HCT116 (cell line): ENCODE data around the gene SFXN3. TPM values are rescaled to one million over a fixed set of nuclear protein-coding genes. Genes with fewer than 3 reads are reported as not detected.
A peak's percentile ranks its signal among the peaks of the same experiment; 100 is the strongest.

Experiments
- ATAC-seq: fragments of 200-7000 bp; cut with Tn5 transposase; 2 replicates; pipeline ENCODE4 v1.9.1; 2020; ENCODE audit warnings: mild to moderate bottlenecking, moderate library complexity
- BruUV-seq: library from RNA; stranded (reverse); fragments of 400-500 nt; replicated peaks from 2 replicates; lab custom pipeline; 2021; lab: Mats Ljungman, UMichigan
- CTCF ChIA-PET: fragments of 300-600 bp; sonication (Branson Sonifier 250); formaldehyde crosslinking; loops from one replicate; lab custom pipeline; 2021; ENCODE audit warnings: antibody characterized with exemption; lab: Charles Lee
- POLR2A ChIA-PET: fragments of 300-600, 350-600 bp; sonication (Branson Sonifier 250); formaldehyde crosslinking; loops from one replicate; lab custom pipeline; 2021; ENCODE audit warnings: antibody characterized with exemption; lab: Charles Lee
- RAD21 ChIA-PET, 2 experiments: fragments of 300-600 bp; sonication (Branson Sonifier 250); formaldehyde crosslinking; loops; one replicate each; lab custom pipeline; 2023; ENCODE audit warnings: low total read pairs in 2 of 2; ENCODE audit not compliant: uncharacterized antibody in 2 of 2, unreplicated experiment in 2 of 2, low non-redundant PET in 1 of 2; lab: Charles Lee
- DNase-seq: peaks from one replicate; pipeline ENCODE4 v3.0.0-alpha.2; 2010; ENCODE audit warnings: low read depth, low spot score
- H2AFZ ChIP-seq: fragments of 200-600 bp; shearing (Covaris generic), sonication (generic); 2 replicates; pipeline ENCODE4 v1.6.1; 2017; ENCODE audit warnings: low read depth, mixed run types, mixed read lengths, antibody characterized with exemption, low read length; ENCODE audit not compliant: poor library complexity, severe bottlenecking
- H3K27ac ChIP-seq: 2 replicates; pipeline ENCODE4 v1.5.1; 2012; ENCODE audit warnings: low read depth, low read length
- H3K27me3 ChIP-seq: fragments of 200-600 bp; sonication (generic); 2 replicates; pipeline ENCODE4 v1.6.1; 2016; ENCODE audit warnings: mixed run types, low read length, mixed read lengths; ENCODE audit not compliant: insufficient read depth
- H3K36me3 ChIP-seq, 2 experiments: fragments of 200-500 bp in 1 of 2; fragments of 200-600 bp in 1 of 2; sonication (Bioruptor generic) in 1 of 2; sonication (generic) in 1 of 2; 2 replicates each; pipeline versions ENCODE4 v1.5.1 to v1.6.1; 2014 to 2016; ENCODE audit warnings: low read length in 2 of 2, inconsistent platforms in 1 of 2, mixed read lengths in 1 of 2, mixed run types in 1 of 2; ENCODE audit not compliant: insufficient read depth in 2 of 2, control insufficient read depth in 1 of 2
- H3K4me1 ChIP-seq, 2 experiments: fragments of 200-600 bp in 1 of 2; sonication (generic) in 1 of 2; 2 replicates each; pipeline versions ENCODE4 v1.5.1 to v1.6.1; 2012 to 2017; ENCODE audit warnings: low read length in 2 of 2, inconsistent platforms in 1 of 2, mild to moderate bottlenecking in 1 of 2, mixed read lengths in 1 of 2, mixed run types in 1 of 2, moderate library complexity in 1 of 2; ENCODE audit not compliant: insufficient read depth in 2 of 2, control insufficient read depth in 1 of 2
- H3K4me2 ChIP-seq: fragments of 200-600 bp; sonication (generic); 2 replicates; pipeline ENCODE4 v1.6.1; 2017; ENCODE audit warnings: mixed run types, low read length, mixed read lengths
- H3K4me3 ChIP-seq, 2 experiments: fragments of 200-600 bp in 1 of 2; sonication (generic) in 1 of 2; replicated peaks in 1 of 2; 2 replicates each; pipeline ENCODE4 v1.5.1; 2011 to 2016; ENCODE audit warnings: low read length in 2 of 2, control low read depth in 1 of 2, low read depth in 1 of 2, mild to moderate bottlenecking in 1 of 2, mixed read lengths in 1 of 2, mixed run types in 1 of 2
- H3K79me2 ChIP-seq: fragments of 200-600 bp; sonication (generic); 2 replicates; pipeline ENCODE4 v1.6.1; 2017; ENCODE audit warnings: mild to moderate bottlenecking, mixed run types, low read length, moderate library complexity, mixed read lengths; ENCODE audit not compliant: insufficient read depth
- H3K9ac ChIP-seq: fragments of 200-600 bp; sonication (generic); 2 replicates; pipeline ENCODE4 v1.6.1; 2016; ENCODE audit warnings: low read length, mixed read lengths
- H3K9me2 ChIP-seq: fragments of 200-600 bp; sonication (generic), shearing (Covaris generic); 2 replicates; pipeline ENCODE4 v1.6.1; 2017; ENCODE audit warnings: mixed run types, mild to moderate bottlenecking, moderate library complexity; ENCODE audit not compliant: insufficient read depth
- H3K9me3 ChIP-seq, 2 experiments: fragments of 200-500 bp in 1 of 2; fragments of 200-600 bp in 1 of 2; sonication (Bioruptor generic) in 1 of 2; sonication (generic) in 1 of 2; 2 replicates each; pipeline ENCODE4 v1.6.1; 2014 to 2017; ENCODE audit warnings: low read length in 2 of 2, mixed read lengths in 2 of 2, inconsistent platforms in 1 of 2, low read depth in 1 of 2, mild to moderate bottlenecking in 1 of 2, mixed run types in 1 of 2, moderate library complexity in 1 of 2; ENCODE audit not compliant: control insufficient read depth in 1 of 2, insufficient read depth in 1 of 2
- H4K20me1 ChIP-seq: fragments of 200-600 bp; sonication (generic), shearing (Covaris generic); 2 replicates; pipeline ENCODE4 v1.6.1; 2017; ENCODE audit warnings: mixed run types, mild to moderate bottlenecking, moderate library complexity; ENCODE audit not compliant: insufficient read depth
- CEBPB ChIP-seq: IDR thresholded peaks from 2 replicates; pipeline ENCODE4 v1.6.1; 2012; ENCODE audit warnings: low read depth
- CTCF ChIP-seq, 3 experiments: fragments of 200-600 bp in 1 of 3; sonication (generic) in 1 of 3; IDR thresholded peaks in 2 of 3; conservative IDR thresholded peaks in 1 of 3; 2 replicates each; pipeline ENCODE4 v1.5.1; 2012 to 2017; ENCODE audit warnings: low read depth in 2 of 3, low read length in 2 of 3, antibody characterized with exemption in 1 of 3, borderline replicate concordance in 1 of 3, control low read depth in 1 of 3, mild to moderate bottlenecking in 1 of 3, mixed read lengths in 1 of 3, mixed run types in 1 of 3, moderate library complexity in 1 of 3; ENCODE audit not compliant: insufficient read depth in 1 of 3
- ELF1 ChIP-seq: IDR thresholded peaks from 2 replicates; pipeline ENCODE4 v1.6.1; 2012; ENCODE audit warnings: low read depth, borderline replicate concordance
- EZH2 ChIP-seq: fragments of 200-600 bp; sonication (generic); IDR thresholded peaks from 2 replicates; pipeline ENCODE4 v1.6.1; 2017; ENCODE audit warnings: antibody characterized with exemption, mixed run types
- POLR2AphosphoS5 ChIP-seq: IDR thresholded peaks from 2 replicates; pipeline ENCODE4 v1.6.1; 2011; ENCODE audit warnings: mild to moderate bottlenecking, low read depth, low read length, moderate library complexity
- TCF7L2 ChIP-seq: IDR thresholded peaks from 2 replicates; pipeline ENCODE4 v1.7.0; 2011; ENCODE audit warnings: borderline replicate concordance, inconsistent platforms; ENCODE audit not compliant: insufficient read depth, insufficient read length; ENCODE audit errors: extremely low read depth
- YY1 ChIP-seq: IDR thresholded peaks from 2 replicates; pipeline ENCODE4 v1.6.1; 2011; ENCODE audit warnings: low read length, low read depth, moderate library complexity, mild to moderate bottlenecking; ENCODE audit not compliant: insufficient replicate concordance; ENCODE audit errors: extremely low read depth
- intact Hi-C: fragments of 100-400 bp; cut with micrococcal nuclease; formaldehyde crosslinking; loops from 2 replicates; pipeline ENCODE4 v1.10.0; 2022
- total RNA-seq: library from RNA; stranded (reverse); gene quantifications from one replicate; pipeline ENCODE4 v1.2.1, GENCODE V29; 2021; ENCODE audit not compliant: unreplicated experiment

The SFXN3 gene
- total RNA-seq, 1 experiment from 2014 or later, result 52.5 TPM

GRCh38 chr10:101040851-101041250 is 9.8 kb downstream of the SFXN3 start:
- H3K4me3 ChIP-seq, result no peak overlapping the region
- H3K4me1 ChIP-seq, result peaks cover 26 to 33% of the 10 kb centered on the region in 2 experiments
- H4K20me1 ChIP-seq, result no peaks in the 10 kb centered on the region
- H3K9me2 ChIP-seq, result no peaks in the 10 kb centered on the region
- intact Hi-C loops, result loop anchor here (1.0 to 2.0 kb wide), 3 partner anchors 25 to 172 kb away; no protein-coding TSS in a partner anchor
- no peak for ATAC-seq
- POLR2A ChIA-PET, result interaction anchor here (0.7 to 2.5 kb wide), 5 partner anchors 10 to 101 kb away, joined by 4 to 12 read pairs (median 6); partner anchors contain the start of genes KAZALD1, PDZD7, SFXN3 and TLX1
- H3K9ac ChIP-seq, result peak overlapping the region; percentile 24; the same call in 1 of the 2 replicates
- H3K4me2 ChIP-seq, result peak overlapping the region; percentile 82; the same call in 1 of the 2 replicates
- no peak for DNase-seq
- H3K9me3 ChIP-seq, result no peaks in the 10 kb centered on the region
- H2AFZ ChIP-seq, result no peak overlapping the region
- BruUV-seq, result no TSS peak
- H3K36me3 ChIP-seq, result peaks cover 14 to 30% of the 10 kb centered on the region in 2 experiments
- RAD21 ChIA-PET, result interaction anchor here (0.6 to 3.3 kb wide), 11 partner anchors 9 to 174 kb away, joined by 3 to 23 read pairs (median 5); no protein-coding TSS in a partner anchor
- TF ChIP-seq ELF1 (no peak), CEBPB (no peak)
- peak overlapping the region; percentile 84; the same call in 1 of the 2 replicates for H3K27ac ChIP-seq
- CTCF ChIA-PET, result interaction anchor here (0.7 to 5.4 kb wide), 18 partner anchors 10 to 173 kb away, joined by 3 to 118 read pairs (median 10); partner anchors contain the start of genes KAZALD1, PDZD7 and SFXN3
- H3K79me2 ChIP-seq, result peaks cover 15% of the 10 kb centered on the region; the same call in 1 of the 2 replicates
- H3K27me3 ChIP-seq, result no peaks in the 10 kb centered on the region

GRCh38 chr10:101041252-101041761 is 10.3 kb downstream of the SFXN3 start:
- no peaks in the 10 kb centered on the region for H4K20me1 ChIP-seq
- H3K27ac ChIP-seq, result peak overlapping the region; percentile 84
- intact Hi-C loops, result loop anchor here (1.0 to 2.0 kb wide), 3 partner anchors 25 to 171 kb away; no protein-coding TSS in a partner anchor
- DNase-seq (peak; percentile 85), ATAC-seq (peak; percentile 68)
- peak overlapping the region; percentile 77 for H3K9ac ChIP-seq
- no TSS peak for BruUV-seq
- peak overlapping the region; percentile 82 for H3K4me2 ChIP-seq
- no peaks in the 10 kb centered on the region for H3K9me2 ChIP-seq
- H3K36me3 ChIP-seq, result peaks cover 10 to 25% of the 10 kb centered on the region in 2 experiments
- H3K79me2 ChIP-seq, result peaks cover 15% of the 10 kb centered on the region; the same call in 1 of the 2 replicates
- RAD21 ChIA-PET, result interaction anchor here (0.5 to 3.3 kb wide), 16 partner anchors 9 to 745 kb away, joined by 3 to 23 read pairs (median 4); no protein-coding TSS in a partner anchor
- peaks cover 26 to 33% of the 10 kb centered on the region in 2 experiments for H3K4me1 ChIP-seq
- no peaks in the 10 kb centered on the region for H3K27me3 ChIP-seq
- H3K4me3 ChIP-seq, result no peak overlapping the region
- CTCF ChIA-PET, result interaction anchor here (0.7 to 5.4 kb wide), 25 partner anchors 10 to 996 kb away, joined by 3 to 118 read pairs (median 7); partner anchors contain the start of genes KAZALD1, PDZD7 and SFXN3
- TF ChIP-seq CTCF (IDR thresholded peaks at IDR 0.05 in 2 of 3, conservative IDR thresholded peaks at IDR 0.05 in 1 of 3; ENCODE audit: borderline replicate concordance in 1 of 3, insufficient read depth in 1 of 3, low read depth in 2 of 3, low read length in 2 of 3), result peak in 2 of 3 experiments; percentile 96; a peak in 4 of 6 replicates
- peak; percentile 56 for TF ChIP-seq POLR2AphosphoS5
- TF ChIP-seq YY1, result peak; percentile 48
- TF ChIP-seq TCF7L2, result no peak
- TF ChIP-seq EZH2, result no peak
- no peak overlapping the region for H2AFZ ChIP-seq
- H3K9me3 ChIP-seq, result no peaks in the 10 kb centered on the region
- POLR2A ChIA-PET, result interaction anchor here (0.7 to 2.5 kb wide), 4 partner anchors 20 to 101 kb away, joined by 4 to 12 read pairs (median 6); partner anchors contain the start of genes KAZALD1 and TLX1
